Heart left ventricle (tissue), 16 donors: ENCODE results near the gene FGF9. TPM values are rescaled to one million over a fixed set of nuclear protein-coding genes. Genes with fewer than 3 reads are reported as not detected.

Experiments used
- ATAC-seq, 4 donors: fragments of 200-7000 bp; cut with Tn5 transposase; one replicate each; pipeline ENCODE4 v1.9.1; 2020 to 2022; ENCODE audit warnings: moderate library complexity in 4 of 4, mild to moderate bottlenecking in 3 of 4, moderate number of reproducible peaks in 1 of 4
- DNase-seq, 5 donors: peaks; one replicate each; pipeline ENCODE4 v3.0.0-alpha.2; 2020
- H3K27ac ChIP-seq, 12 donors: fragments of 200-600 bp; sonication (generic) in 4 of 12; one replicate each; pipeline versions ENCODE4 v1.5.0 to v1.8.0; 2016 to 2022; ENCODE audit warnings: mild to moderate bottlenecking in 2 of 12
- H3K27me3 ChIP-seq, 9 donors: fragments of 200-600 bp; sonication (generic) in 2 of 9; one replicate each; pipeline versions ENCODE4 v1.5.1 to v1.8.0; 2016 to 2022; ENCODE audit warnings: mild to moderate bottlenecking in 3 of 9
- H3K36me3 ChIP-seq, 9 donors: fragments of 200-600 bp; sonication (generic) in 2 of 9; one replicate each; pipeline versions ENCODE4 v1.5.0 to v1.8.0; 2018 to 2022; ENCODE audit warnings: mild to moderate bottlenecking in 2 of 9
- H3K4me1 ChIP-seq, 12 donors: fragments of 200-600 bp; sonication (generic) in 4 of 12; one replicate each; pipeline versions ENCODE4 v1.5.0 to v1.8.0; 2016 to 2022; ENCODE audit warnings: mild to moderate bottlenecking in 3 of 12
- H3K4me3 ChIP-seq, 12 donors: fragments of 200-600 bp; sonication (generic) in 4 of 12; one replicate each; pipeline versions ENCODE4 v1.5.0 to v1.8.0; 2017 to 2022; ENCODE audit warnings: mild to moderate bottlenecking in 9 of 12, moderate library complexity in 4 of 12
- H3K9me3 ChIP-seq, 12 donors: fragments of 200-600 bp; sonication (generic) in 4 of 12; one replicate each; pipeline versions ENCODE4 v1.5.0 to v1.8.0; 2016 to 2022; ENCODE audit warnings: mild to moderate bottlenecking in 1 of 12
- CTCF ChIP-seq, 12 donors: fragments of 200-600 bp; sonication (generic) in 4 of 12; IDR thresholded peaks; one replicate each; pipeline versions ENCODE4 v1.5.0 to v1.8.0; 2018 to 2022; ENCODE audit warnings: antibody characterized with exemption in 12 of 12, mild to moderate bottlenecking in 5 of 12
- POLR2A ChIP-seq, 2 donors: fragments of 450-650 bp; IDR thresholded peaks; one replicate each; pipeline ENCODE4 v1.6.1; 2017; ENCODE audit warnings: antibody characterized with exemption in 2 of 2, mild to moderate bottlenecking in 2 of 2, moderate library complexity in 2 of 2
- WGBS, 4 donors: extraction: QIAGEN DNeasy Blood & Tissue Kit in 2 of 4; methylation state at CpG; one replicate each; pipeline versions ENCODE4 v1.1.5 to v1.1.7; 2013 to 2018; 5-methylcytosine and 5-hydroxymethylcytosine counted together
- intact Hi-C, 10 donors: fragments of 100-400 bp; cut with DNase I; formaldehyde crosslinking; loops; one replicate each; pipeline versions ENCODE4 v1.11.1 to v1.14.2; 2022
- long read RNA-seq, 3 donors: library from polyadenylated mRNA; unstranded; transcript quantifications; one replicate each; pipeline ENCODE4 v2.0.0, GENCODE V29; 2020 to 2021
- polyA plus RNA-seq, 2 donors: library from polyadenylated mRNA; stranded (reverse); fragments of 200-250 nt; gene quantifications; one replicate each; pipeline ENCODE4 v1.2.3, GENCODE V29; 2013
- total RNA-seq, 9 donors: library from RNA; depleted of rRNA in 2 of 9; stranded (reverse); fragments of >200 nt in 2 of 9; fragmentation: NEBNext Ultra II Directional in 3 of 9; extraction: Animal tissue kit (Norgen Biotek cat#: 25700) in 3 of 9; gene quantifications; one replicate each; pipeline versions ENCODE4 v1.1.0 to v1.2.4, GENCODE V29; 2016 to 2023
- donor health status: ischemic (EF 13 %, LVEDD 7.1; RV severe dilation, severe dysfunction).
- donor health status: healthy with polysubstance abuse.
- donor health status: DM: no; HTN: yes; CAD: no.
- donor health status: DM: no; HTN: no; CAD: no.
- donor health status: ischemic (EF 25% LVEDD 6.9; RV normal size, moderate dysfunction).
- donor health status: ischemic (EF 25% LVEDD 5.7; RV mildly dilated, moderate dysfunction).
- donor health status: healthy.
- donor health status: DM: yes; HTN: yes; CAD: no.
- donor health status: ischemic (EF 35%, LVEDD 5.7; RV mildly dilated, moderate dysfunction).
- donor health status: nonischemic (EF 11% LVEDD 7.7; RV severe dilation, severe dysfunction).
- donor health status: DM: yes; HTN: yes; CAD: no.
- donor health status: PGD.
- donor health status: ischemic (EF 29% LVEDD 5.4; RV normal size, mild dysfunction).
- donor health status: nonischemic (EF 23%, LVEDD 6.1; RV moderate dilation, normal function).

FGF9 gene
- 10 to 100 TPM in 4 of 9 donors, 1 to 10 TPM in 5; 1.9 to 12.5 (median 8.3) TPM for total RNA-seq
- polyA plus RNA-seq, result 1 to 10 TPM; 1.7 to 3.6 TPM
- long read RNA-seq, donor 1, full-length matches to known transcripts, result 4 of 10 reads
- long read RNA-seq, donor 1, partial matches to known transcripts, result 0 of 10 reads
- long read RNA-seq, donor 1, other reads (novel, unspliced or antisense), result 6 of 10 reads
- long read RNA-seq, donor 2, full-length matches to known transcripts, result 7 of 19 reads
- long read RNA-seq, donor 2, partial matches to known transcripts, result 0 of 19 reads
- long read RNA-seq, donor 2, other reads (novel, unspliced or antisense), result 12 of 19 reads
- long read RNA-seq, donor 3, full-length matches to known transcripts, result 3 of 9 reads
- long read RNA-seq, donor 3, partial matches to known transcripts, result 0 of 9 reads
- long read RNA-seq, donor 3, other reads (novel, unspliced or antisense), result 6 of 9 reads

- TF ChIP-seq CTCF (IDR thresholded peaks at IDR 0.05), result peak in 3 of 12 donors; percentile 3 to 22 (median 19)
- TF ChIP-seq POLR2A (IDR thresholded peaks at IDR 0.05), result peak in 1 of 2 donors; percentile 79
- WGBS, 4 donors, result 0 to 1% (median 0%) methylated on average over 41 to 62 of the region's 62 CpGs
- ATAC-seq, result peak; percentile 65 to 86 (median 84)
- Histone ChIP-seq H3K27me3 (peaks cover 7 to 79% (median 29%) of the 10 kb centered on the region in 9 donors), H3K36me3 (no peaks in the 10 kb centered on the region), H3K4me3 (peak within 1 kb of the TSS; percentile 46 to 85 (median 66)), H3K4me1 (peaks cover 0 to 61% (median 33%) of the 10 kb centered on the region in 12 donors), H3K27ac (peak within 1 kb of the TSS in 10 of 12 donors; percentile 38 to 77 (median 62)), H3K9me3 (no peaks in the 10 kb centered on the region)
- intact Hi-C loops, result loop anchor here in 3 of 10 donors (5.0 to 10.0 kb wide), 3 partner anchors 66 to 754 kb away; no protein-coding TSS in a partner anchor
- DNase-seq, result peak; percentile 65 to 89 (median 81)
Measured at GRCh38 chr13:21670883-21671619, at the start of gene FGF9. Gene FGF9 (plus strand): TSS chr13:21671073. CDS start chr13:21671913, 840 bp downstream.

DNA sequence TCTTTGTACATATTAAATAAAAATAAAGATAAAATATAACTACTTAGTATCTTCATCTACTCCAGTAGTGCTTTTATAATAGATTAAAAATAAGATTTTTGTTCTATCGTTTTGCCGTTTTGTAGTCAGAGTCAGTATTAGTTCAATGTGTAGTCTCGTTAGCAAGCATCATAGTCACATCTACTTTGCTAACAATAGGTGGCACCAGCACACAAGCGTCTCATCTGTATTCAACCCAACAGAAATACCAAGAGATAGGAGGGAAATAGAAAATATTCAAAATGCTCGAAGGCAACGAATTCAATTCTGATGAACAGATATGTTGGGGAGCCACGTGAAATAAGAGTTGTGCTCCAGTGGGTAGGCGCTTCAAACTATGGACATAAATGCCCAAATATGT lies 45.5 kb upstream of the FGF9 start:
- 50 to 52% (median 51%) methylated on average over 8 of the region's 8 CpGs for WGBS, 4 donors
- DNase-seq (no peak), ATAC-seq (peak in 1 of 4 donors; percentile 50)

GRCh38 chr13:21632196-21632595 lies 38.7 kb upstream of the FGF9 start:
- no peak for ATAC-seq
- intact Hi-C loops, result loop anchor here in 3 of 10 donors (10.0 kb wide), 3 partner anchors 643 to 1133 kb away; no protein-coding TSS in a partner anchor

More for the DNA sequence above, 45.5 kb upstream of the FGF9 start:
- Histone ChIP-seq H3K27me3 (peaks cover 0 to 9% (median 0%) of the 10 kb centered on the region in 9 donors), H3K9me3 (peaks cover 0 to 2% (median 0%) of the 10 kb centered on the region in 12 donors), H3K4me3 (no peak overlapping the region), H3K36me3 (no peaks in the 10 kb centered on the region), H3K27ac (no peak overlapping the region), H3K4me1 (no peaks in the 10 kb centered on the region)
- no peak for TF ChIP-seq POLR2A (IDR thresholded peaks at IDR 0.05)
- peak in 11 of 12 donors; percentile 4 to 52 (median 29) for TF ChIP-seq CTCF (IDR thresholded peaks at IDR 0.05)
- intact Hi-C loops, result no loop called here

More at GRCh38 chr13:21632196-21632595, 38.7 kb upstream of the FGF9 start:
- H3K4me1 ChIP-seq, result no peaks in the 10 kb centered on the region
- DNase-seq, result no peak
- no peak overlapping the region for H3K27ac ChIP-seq
- H3K27me3 ChIP-seq, result peaks cover 0 to 9% (median 0%) of the 10 kb centered on the region in 9 donors
- H3K9me3 ChIP-seq, result peaks cover 0 to 15% (median 0%) of the 10 kb centered on the region in 12 donors
- no peaks in the 10 kb centered on the region for H3K36me3 ChIP-seq
- no peak overlapping the region for H3K4me3 ChIP-seq
- TF ChIP-seq POLR2A (IDR thresholded peaks at IDR 0.05) (no peak), CTCF (IDR thresholded peaks at IDR 0.05) (no peak)
